ENCODE measurements around the gene PGM2L1. TPM values are rescaled to one million over a fixed set of nuclear protein-coding genes. Genes with fewer than 3 reads are reported as not detected.

The PGM2L1 gene
- polyA plus RNA-seq, 1 donor, result 6.7 TPM

DNA sequence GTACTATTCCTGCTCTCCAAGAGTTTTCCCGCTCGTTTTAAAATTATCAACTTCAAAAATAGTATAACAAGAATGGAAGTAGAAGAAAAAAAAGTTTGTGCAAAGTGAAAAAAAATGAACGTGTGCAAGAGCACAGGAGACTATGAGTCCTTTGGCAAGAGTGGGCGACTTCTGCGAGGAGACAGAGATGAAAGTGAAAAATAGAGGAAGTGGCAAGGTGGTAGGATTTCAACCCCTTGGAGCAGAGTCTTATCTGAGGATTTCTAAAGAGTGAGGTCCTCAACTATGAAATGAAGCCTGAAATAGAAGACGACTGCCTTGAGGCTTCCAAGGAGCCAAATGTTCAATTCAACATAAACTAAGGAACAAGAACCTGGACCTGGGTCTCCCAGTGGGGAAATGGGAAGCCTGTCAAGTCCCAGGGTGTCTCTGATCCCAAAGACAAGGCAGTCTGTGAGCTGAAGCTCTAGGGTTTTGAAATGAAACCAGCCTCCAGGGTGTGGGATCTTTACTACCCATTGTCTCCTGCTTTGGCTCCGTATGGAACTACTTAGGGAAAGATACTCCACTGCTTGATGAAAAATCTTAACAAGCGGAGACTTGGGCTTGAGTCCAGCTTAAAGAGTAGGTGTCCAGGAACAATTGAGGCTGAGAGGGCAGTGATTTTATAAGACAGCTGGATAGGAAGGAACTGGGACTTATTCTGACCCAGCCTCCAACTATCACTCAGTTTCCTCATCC, 91.6 kb downstream of the PGM2L1 start:
- H3K27ac ChIP-seq (ENCODE audit: low read length), result no peak overlapping the region
- H3K4me1 ChIP-seq (ENCODE audit: control insufficient read depth, insufficient read depth, low read length), result peaks cover 4% of the 10 kb centered on the region
- no peak overlapping the region for H3K4me3 ChIP-seq (ENCODE audit: low read length)
- WGBS (ENCODE audit: insufficient coverage, low lambda C conversion rate), result 79% methylated on average over 5 of the region's 8 CpGs
- H3K36me3 ChIP-seq (ENCODE audit: control insufficient read depth, insufficient read depth, low read length), result no peaks in the 10 kb centered on the region
- no peak for DNase-seq
- H3K9me3 ChIP-seq (ENCODE audit: control insufficient read depth, low read depth, low read length), result no peaks in the 10 kb centered on the region
- H3K27me3 ChIP-seq (ENCODE audit: control insufficient read depth, insufficient read depth, low read length), result peaks cover 21% of the 10 kb centered on the region

GRCh38 chr11:74299015-74299414, 99.2 kb downstream of the PGM2L1 start:
- DNase-seq, result no peak
- no peaks in the 10 kb centered on the region for H3K36me3 ChIP-seq (ENCODE audit: control insufficient read depth, insufficient read depth, low read length)
- no CpG with 5 or more reads among the region's 3 CpGs for WGBS (ENCODE audit: insufficient coverage, low lambda C conversion rate)

DNA sequence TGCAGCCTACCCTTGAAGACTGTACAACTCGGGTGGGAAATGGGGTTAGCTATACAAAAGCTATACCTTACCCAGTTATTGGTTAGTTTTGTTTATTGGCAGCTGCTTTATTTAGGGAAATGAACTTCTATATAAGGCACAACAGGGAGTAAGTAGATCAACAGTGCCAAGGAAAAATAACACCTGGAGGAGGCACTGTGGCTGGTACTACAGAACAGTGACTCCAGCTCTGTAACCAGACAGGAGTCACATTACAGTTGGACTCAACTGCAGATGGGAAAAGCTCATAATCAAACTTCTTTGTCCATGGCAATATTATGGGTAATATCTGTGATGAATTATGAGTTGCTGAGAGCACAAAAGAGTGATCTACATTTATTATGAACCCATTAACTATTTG, 100.7 kb downstream of the PGM2L1 start:
- WGBS (ENCODE audit: insufficient coverage, low lambda C conversion rate), result no CpG with 5 or more reads among the region's 1 CpG
- Histone ChIP-seq H3K4me1 (ENCODE audit: control insufficient read depth, insufficient read depth, low read length) (no peaks in the 10 kb centered on the region), H3K27me3 (ENCODE audit: control insufficient read depth, insufficient read depth, low read length) (peaks cover 2% of the 10 kb centered on the region), H3K9me3 (ENCODE audit: control insufficient read depth, low read depth, low read length) (no peaks in the 10 kb centered on the region), H3K4me3 (ENCODE audit: low read length) (no peak overlapping the region), H3K36me3 (ENCODE audit: control insufficient read depth, insufficient read depth, low read length) (no peaks in the 10 kb centered on the region), H3K27ac (ENCODE audit: low read length) (no peak overlapping the region)
- DNase-seq, result no peak

More at GRCh38 chr11:74299015-74299414, 99.2 kb downstream of the PGM2L1 start:
- Histone ChIP-seq H3K27ac (ENCODE audit: low read length) (no peak overlapping the region), H3K9me3 (ENCODE audit: control insufficient read depth, low read depth, low read length) (no peaks in the 10 kb centered on the region), H3K4me3 (ENCODE audit: low read length) (no peak overlapping the region), H3K27me3 (ENCODE audit: control insufficient read depth, insufficient read depth, low read length) (peaks cover 2% of the 10 kb centered on the region), H3K4me1 (ENCODE audit: control insufficient read depth, insufficient read depth, low read length) (no peaks in the 10 kb centered on the region)

- H3K36me3 ChIP-seq (ENCODE audit: control insufficient read depth, insufficient read depth, low read length), result no peaks in the 10 kb centered on the region
- H3K27ac ChIP-seq (ENCODE audit: low read length), result no peak overlapping the region
- DNase-seq, result no peak
- H3K27me3 ChIP-seq (ENCODE audit: control insufficient read depth, insufficient read depth, low read length), result no peaks in the 10 kb centered on the region
- H3K4me3 ChIP-seq (ENCODE audit: low read length), result no peak overlapping the region
- WGBS (ENCODE audit: insufficient coverage, low lambda C conversion rate), result 70% methylated on average over 4 of the region's 4 CpGs
- no peaks in the 10 kb centered on the region for H3K4me1 ChIP-seq (ENCODE audit: control insufficient read depth, insufficient read depth, low read length)
- no peaks in the 10 kb centered on the region for H3K9me3 ChIP-seq (ENCODE audit: control insufficient read depth, low read depth, low read length)
These were observed 109.3 kb downstream of the PGM2L1 start for GRCh38 chr11:74288911-74289310.

DNA sequence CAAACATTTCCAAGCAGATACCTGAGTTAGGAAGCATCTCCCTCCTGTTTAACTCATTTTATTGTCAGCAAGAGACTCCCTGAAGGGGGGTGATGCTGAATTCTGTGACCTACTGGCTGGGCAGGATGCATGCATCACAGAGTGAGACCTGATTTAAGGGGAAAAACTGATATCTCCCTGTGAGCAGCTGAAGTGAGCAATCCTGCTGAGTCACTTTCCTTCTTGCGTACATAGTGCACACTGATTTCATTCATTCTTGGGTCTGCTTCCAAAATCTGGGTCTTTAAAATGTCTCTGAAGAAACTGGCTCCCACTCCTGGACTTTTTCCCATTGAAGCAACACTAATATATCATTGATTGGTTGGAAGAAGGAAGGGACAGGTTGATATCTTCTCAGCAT, 110.1 kb downstream of the PGM2L1 start:
- WGBS (ENCODE audit: insufficient coverage, low lambda C conversion rate), result no CpG with 5 or more reads among the region's 1 CpG
- H3K4me3 ChIP-seq (ENCODE audit: low read length), result no peak overlapping the region
- no peaks in the 10 kb centered on the region for H3K27me3 ChIP-seq (ENCODE audit: control insufficient read depth, insufficient read depth, low read length)
- H3K9me3 ChIP-seq (ENCODE audit: control insufficient read depth, low read depth, low read length), result no peaks in the 10 kb centered on the region
- DNase-seq, result no peak
- H3K4me1 ChIP-seq (ENCODE audit: control insufficient read depth, insufficient read depth, low read length), result no peaks in the 10 kb centered on the region
- no peak overlapping the region for H3K27ac ChIP-seq (ENCODE audit: low read length)
- H3K36me3 ChIP-seq (ENCODE audit: control insufficient read depth, insufficient read depth, low read length), result no peaks in the 10 kb centered on the region

GRCh38 chr11:74284466-74284865, 113.8 kb downstream of the PGM2L1 start:
- no peak overlapping the region for H3K4me3 ChIP-seq (ENCODE audit: low read length)
- no peaks in the 10 kb centered on the region for H3K27me3 ChIP-seq (ENCODE audit: control insufficient read depth, insufficient read depth, low read length)
- no peaks in the 10 kb centered on the region for H3K4me1 ChIP-seq (ENCODE audit: control insufficient read depth, insufficient read depth, low read length)
- no peak for DNase-seq
- H3K9me3 ChIP-seq (ENCODE audit: control insufficient read depth, low read depth, low read length), result no peaks in the 10 kb centered on the region
- no peak overlapping the region for H3K27ac ChIP-seq (ENCODE audit: low read length)
- no CpG with 5 or more reads among the region's 2 CpGs for WGBS (ENCODE audit: insufficient coverage, low lambda C conversion rate)
- H3K36me3 ChIP-seq (ENCODE audit: control insufficient read depth, insufficient read depth, low read length), result no peaks in the 10 kb centered on the region

DNA sequence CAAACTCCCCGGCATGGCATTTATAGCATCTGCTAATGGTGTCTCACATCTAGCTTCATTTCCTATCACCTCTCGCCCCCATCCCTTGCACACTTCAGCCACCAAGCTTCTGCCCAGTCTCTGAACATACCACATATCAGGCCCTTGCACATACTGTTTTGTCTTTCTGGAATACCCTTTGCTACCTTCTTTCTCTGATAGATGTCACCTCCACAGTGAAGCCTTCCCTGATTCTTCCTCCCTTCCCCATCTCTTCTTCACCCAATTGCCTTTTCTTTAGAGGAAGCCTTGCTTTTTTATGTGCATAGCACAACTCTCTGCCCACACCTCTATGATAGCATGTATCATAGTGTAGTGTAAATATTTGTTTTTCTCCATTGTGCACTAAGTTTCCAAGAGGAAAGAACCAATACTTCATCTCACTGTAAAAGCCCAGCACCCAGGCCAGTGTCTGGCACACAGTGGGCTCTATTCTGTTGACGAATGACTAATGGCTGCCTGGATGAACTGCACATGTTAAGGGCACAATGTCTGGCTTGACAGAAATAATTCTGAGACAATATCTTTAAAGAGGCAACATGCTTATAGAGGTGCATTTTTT, 114.6 kb downstream of the PGM2L1 start:
- DNase-seq, result no peak
- Histone ChIP-seq H3K9me3 (ENCODE audit: control insufficient read depth, low read depth, low read length) (no peaks in the 10 kb centered on the region), H3K4me1 (ENCODE audit: control insufficient read depth, insufficient read depth, low read length) (no peaks in the 10 kb centered on the region), H3K27me3 (ENCODE audit: control insufficient read depth, insufficient read depth, low read length) (no peaks in the 10 kb centered on the region), H3K36me3 (ENCODE audit: control insufficient read depth, insufficient read depth, low read length) (no peaks in the 10 kb centered on the region), H3K4me3 (ENCODE audit: low read length) (no peak overlapping the region), H3K27ac (ENCODE audit: low read length) (no peak overlapping the region)
- 92% methylated on average over 2 of the region's 3 CpGs for WGBS (ENCODE audit: insufficient coverage, low lambda C conversion rate)

GRCh38 chr11:74282914-74283371, 115.3 kb downstream of the PGM2L1 start:
- H3K4me3 ChIP-seq (ENCODE audit: low read length), result no peak overlapping the region
- no peaks in the 10 kb centered on the region for H3K27me3 ChIP-seq (ENCODE audit: control insufficient read depth, insufficient read depth, low read length)
- H3K36me3 ChIP-seq (ENCODE audit: control insufficient read depth, insufficient read depth, low read length), result no peaks in the 10 kb centered on the region
- no peak for DNase-seq
- 100% methylated on average over 1 of the region's 5 CpGs for WGBS (ENCODE audit: insufficient coverage, low lambda C conversion rate)
- H3K27ac ChIP-seq (ENCODE audit: low read length), result no peak overlapping the region
- no peaks in the 10 kb centered on the region for H3K4me1 ChIP-seq (ENCODE audit: control insufficient read depth, insufficient read depth, low read length)
- H3K9me3 ChIP-seq (ENCODE audit: control insufficient read depth, low read depth, low read length), result no peaks in the 10 kb centered on the region

- WGBS (ENCODE audit: insufficient coverage, low lambda C conversion rate), result no CpG with 5 or more reads among the region's 3 CpGs
- no peak overlapping the region for H3K27ac ChIP-seq (ENCODE audit: low read length)
- no peaks in the 10 kb centered on the region for H3K9me3 ChIP-seq (ENCODE audit: control insufficient read depth, low read depth, low read length)
- H3K36me3 ChIP-seq (ENCODE audit: control insufficient read depth, insufficient read depth, low read length), result no peaks in the 10 kb centered on the region
- H3K27me3 ChIP-seq (ENCODE audit: control insufficient read depth, insufficient read depth, low read length), result no peaks in the 10 kb centered on the region
- peaks cover 2% of the 10 kb centered on the region for H3K4me1 ChIP-seq (ENCODE audit: control insufficient read depth, insufficient read depth, low read length)
- DNase-seq, result no peak
- H3K4me3 ChIP-seq (ENCODE audit: low read length), result no peak overlapping the region
These were observed 115.8 kb downstream of the PGM2L1 start for GRCh38 chr11:74282421-74282820.

- Histone ChIP-seq H3K27me3 (ENCODE audit: control insufficient read depth, insufficient read depth, low read length) (no peaks in the 10 kb centered on the region), H3K9me3 (ENCODE audit: control insufficient read depth, low read depth, low read length) (no peaks in the 10 kb centered on the region), H3K4me1 (ENCODE audit: control insufficient read depth, insufficient read depth, low read length) (peaks cover 2% of the 10 kb centered on the region), H3K36me3 (ENCODE audit: control insufficient read depth, insufficient read depth, low read length) (no peaks in the 10 kb centered on the region), H3K4me3 (ENCODE audit: low read length) (no peak overlapping the region), H3K27ac (ENCODE audit: low read length) (no peak overlapping the region)
- no peak for DNase-seq
These were observed 117.7 kb downstream of the PGM2L1 start for GRCh38 chr11:74280494-74280893.
